Measurements from ENCODE around the gene CMTM6.
"Not testable (repeated sequence)": the region's sequence is repeated elsewhere in the genome, so short reads cannot be mapped to it uniquely, and the experiment has no call there.

CMTM6 gene

GRCh38 chr3:32467333-32468070 is 35.1 kb downstream of the CMTM6 start:
- DNase-seq (ENCODE audit: low spot score): peak; percentile 35

DNA sequence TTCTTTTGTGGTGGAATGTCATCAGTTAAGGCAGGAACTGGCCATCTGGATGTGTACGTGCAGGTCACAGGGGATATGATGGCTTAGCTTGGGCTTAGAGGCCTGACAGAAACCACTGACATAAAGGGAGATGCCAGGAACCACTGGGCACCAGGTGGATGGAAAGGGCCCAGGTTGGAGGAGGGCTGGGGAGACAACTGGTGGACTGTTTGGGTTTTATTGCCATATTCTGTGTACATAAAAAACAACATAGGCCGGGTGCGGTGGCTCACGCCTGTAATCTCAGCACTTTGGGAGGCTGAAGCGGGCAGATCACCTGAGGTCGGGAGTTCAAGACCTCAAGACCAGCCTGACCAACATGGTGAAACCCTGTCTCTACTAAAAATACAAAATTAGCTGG is 35.8 kb downstream of the CMTM6 start:
- DNase-seq (ENCODE audit: low spot score): not testable (repeated sequence)

DNA sequence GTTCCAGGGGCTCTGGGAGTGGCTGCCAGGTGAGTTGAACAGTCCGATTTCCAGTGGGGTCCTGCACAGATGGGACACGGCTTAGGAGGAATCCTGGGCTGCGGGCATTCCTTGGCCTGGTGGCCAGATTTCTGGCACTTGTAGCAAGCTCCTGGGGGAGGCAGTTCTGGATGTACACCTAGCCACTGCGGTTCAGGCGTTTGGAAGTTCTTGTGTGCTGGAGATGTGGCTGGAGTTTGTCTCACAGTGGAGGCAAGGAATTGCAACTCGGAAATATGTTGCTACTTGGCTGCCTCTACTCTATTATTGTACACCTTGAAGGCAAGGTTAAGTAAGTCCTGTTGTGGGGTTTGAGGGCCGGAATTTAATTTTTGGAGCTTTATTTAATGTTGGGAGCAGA is 37.9 kb downstream of the CMTM6 start:
- DNase-seq (ENCODE audit: low spot score): not testable (repeated sequence)

GRCh38 chr3:32463415-32463814 is 39.2 kb downstream of the CMTM6 start:
- DNase-seq (ENCODE audit: low spot score): not testable (repeated sequence)

DNA sequence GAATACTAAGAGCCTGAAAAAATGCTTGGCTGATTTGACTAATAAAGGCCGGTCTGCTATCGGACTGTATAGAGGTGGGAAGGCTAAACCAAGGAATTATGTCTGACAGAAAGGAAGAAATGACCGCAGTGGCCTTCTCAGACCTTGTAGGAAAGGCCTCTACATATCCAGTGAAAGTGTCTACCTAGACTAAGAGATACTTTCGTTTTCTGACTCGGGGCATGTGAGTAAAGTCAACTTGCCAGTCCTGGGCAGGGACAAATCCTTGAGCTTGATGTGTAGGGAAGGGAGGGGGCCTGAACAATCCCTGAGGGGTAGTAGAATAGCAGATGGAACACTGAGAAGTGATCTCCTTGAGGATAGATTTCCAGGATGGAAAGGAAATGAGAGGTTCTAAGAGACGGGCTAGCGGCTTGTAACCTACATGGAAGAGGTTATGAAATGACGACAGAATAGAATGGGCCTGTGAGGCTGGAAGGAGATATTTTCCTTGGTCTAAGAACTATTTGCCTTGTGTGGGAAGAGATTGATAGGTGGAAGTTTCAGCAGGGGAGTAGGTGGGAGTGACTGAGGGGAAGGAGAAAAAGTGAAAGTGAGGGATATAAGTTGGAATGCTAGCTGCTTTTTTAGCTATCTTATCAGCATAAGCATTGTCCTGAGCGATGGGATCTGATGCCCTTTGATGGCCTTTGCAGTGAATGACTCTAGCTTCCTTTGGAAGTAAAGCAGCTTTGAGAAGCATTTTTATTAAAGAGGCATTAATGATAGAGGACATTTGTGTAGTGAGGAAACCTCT is 40.3 kb downstream of the CMTM6 start:
- not testable (repeated sequence) for DNase-seq (ENCODE audit: low spot score)

DNA sequence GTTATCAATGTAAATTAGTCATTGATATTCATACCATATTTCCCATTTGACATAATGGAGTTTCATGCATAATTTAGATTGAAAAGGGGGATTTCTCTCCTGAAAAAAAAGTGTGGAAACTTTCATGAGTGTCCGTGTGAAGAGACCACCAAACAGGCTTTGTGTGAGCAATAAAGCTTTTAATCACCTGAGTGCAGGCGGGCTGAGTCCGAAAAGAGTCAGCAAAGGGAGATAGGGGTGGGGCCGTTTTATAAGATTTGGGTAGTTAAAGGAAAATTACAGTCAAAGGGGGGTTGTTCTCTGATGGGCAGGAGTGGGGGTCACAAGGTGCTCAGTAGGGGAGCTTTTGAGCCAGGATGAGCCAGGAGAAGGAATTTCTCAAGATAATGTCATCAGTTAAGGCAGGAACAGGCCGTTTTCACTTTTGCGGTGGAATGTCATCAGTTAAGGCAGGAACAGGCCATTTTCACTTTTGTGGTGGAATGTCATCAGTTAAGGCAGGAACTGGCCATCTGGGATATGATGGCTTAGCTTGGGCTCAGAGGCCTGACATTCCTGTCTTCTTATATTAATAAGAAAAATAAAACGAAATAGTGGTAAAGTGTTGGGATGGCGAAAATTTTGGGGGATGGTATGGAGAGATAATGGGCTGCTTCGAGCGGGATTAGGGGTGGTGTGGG is 41.7 kb downstream of the CMTM6 start:
- not testable (repeated sequence) for DNase-seq (ENCODE audit: low spot score)

- no peak for DNase-seq (ENCODE audit: low spot score)
These were observed 42.5 kb downstream of the CMTM6 start for GRCh38 chr3:32460031-32460749.

DNA sequence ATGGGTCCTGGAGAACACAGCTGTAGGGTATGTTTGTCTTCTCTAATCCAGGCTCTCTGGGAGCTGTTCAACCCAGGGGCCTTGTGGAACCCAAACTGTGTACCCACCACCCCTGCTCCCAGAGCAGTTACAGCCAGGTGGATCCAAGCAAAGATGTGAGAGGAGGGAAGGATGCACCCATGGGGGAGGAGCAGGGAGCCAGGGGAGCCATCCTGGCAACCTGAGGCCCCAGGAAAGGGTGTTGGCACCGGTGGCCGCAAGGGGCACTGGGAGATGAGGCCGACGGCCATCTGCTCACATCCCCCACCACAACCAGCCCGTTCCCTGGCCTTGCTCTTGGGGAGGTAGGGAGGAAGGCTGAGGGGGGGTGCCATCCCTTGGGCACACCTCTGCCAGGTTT is 43.2 kb downstream of the CMTM6 start:
- DNase-seq (ENCODE audit: low spot score): no peak

DNA sequence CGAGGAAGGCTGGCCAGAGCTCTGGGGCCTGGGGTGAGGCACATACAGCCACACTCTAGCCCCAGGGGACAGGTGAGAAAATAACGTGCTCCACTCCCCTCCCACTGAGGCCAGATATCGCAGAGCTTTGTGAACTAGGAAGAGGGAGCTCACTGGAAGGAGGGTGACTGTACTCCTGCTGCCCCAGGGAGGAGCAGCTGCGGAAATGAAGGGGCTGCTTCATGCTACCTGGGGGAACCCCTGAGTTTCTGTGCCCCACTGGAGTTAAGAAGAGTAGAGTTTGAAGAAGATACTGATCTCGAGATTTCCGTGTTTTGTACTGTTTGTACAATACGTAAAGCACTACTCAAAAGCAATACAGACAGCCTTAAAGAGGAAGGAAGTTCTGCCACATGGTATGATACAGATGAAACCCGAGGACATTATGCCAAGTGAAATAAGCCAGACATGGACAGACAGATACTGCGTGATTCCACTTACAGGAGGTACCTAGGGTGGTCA is 44.6 kb downstream of the CMTM6 start:
- no peak for DNase-seq (ENCODE audit: low spot score)

GRCh38 chr3:32456429-32457130 is 46.1 kb downstream of the CMTM6 start:
- no peak for DNase-seq (ENCODE audit: low spot score)

DNA sequence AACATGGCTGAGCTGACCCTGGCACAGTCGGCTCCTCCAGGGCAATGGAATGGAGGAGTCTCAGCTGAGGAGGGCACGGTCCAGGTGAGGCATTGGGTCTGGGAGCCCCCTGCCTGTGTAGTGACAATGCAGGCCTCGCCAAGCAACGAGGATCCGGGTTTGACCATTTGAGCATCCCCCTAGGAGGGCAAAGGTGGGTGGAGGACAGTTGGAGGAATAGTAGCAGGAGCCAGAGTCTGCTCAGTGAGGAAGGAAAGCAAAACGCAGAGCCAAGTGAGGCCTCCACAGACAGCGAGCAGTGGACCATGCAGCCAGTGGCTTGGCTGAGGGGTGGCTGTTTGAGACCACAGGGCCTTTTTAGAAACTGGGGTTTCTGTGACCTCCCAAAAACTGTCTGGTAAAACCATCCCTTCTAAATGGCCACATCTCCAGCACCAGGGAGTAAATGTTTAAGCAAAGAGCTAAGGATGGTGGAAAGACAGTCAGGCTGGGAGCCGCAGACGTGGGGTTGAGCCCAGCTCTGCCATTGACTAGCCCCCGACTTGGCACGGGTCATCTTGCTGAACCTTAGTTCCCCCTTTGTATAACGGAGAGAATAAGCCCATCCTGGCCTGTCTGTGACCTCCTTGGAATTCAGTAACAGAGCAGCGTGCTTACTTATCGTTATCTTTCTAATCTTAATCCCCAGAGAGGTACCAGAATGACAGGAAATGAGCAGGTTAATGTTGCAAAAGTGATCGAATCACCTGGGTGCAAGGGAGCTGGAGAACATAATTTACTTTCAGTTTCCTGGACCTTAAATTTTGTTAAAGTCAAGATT is 46.8 kb downstream of the CMTM6 start:
- peak; percentile 25 for DNase-seq (ENCODE audit: low spot score)

- no peak for DNase-seq (ENCODE audit: low spot score)
These were observed 47.7 kb downstream of the CMTM6 start for GRCh38 chr3:32454731-32455608.

DNA sequence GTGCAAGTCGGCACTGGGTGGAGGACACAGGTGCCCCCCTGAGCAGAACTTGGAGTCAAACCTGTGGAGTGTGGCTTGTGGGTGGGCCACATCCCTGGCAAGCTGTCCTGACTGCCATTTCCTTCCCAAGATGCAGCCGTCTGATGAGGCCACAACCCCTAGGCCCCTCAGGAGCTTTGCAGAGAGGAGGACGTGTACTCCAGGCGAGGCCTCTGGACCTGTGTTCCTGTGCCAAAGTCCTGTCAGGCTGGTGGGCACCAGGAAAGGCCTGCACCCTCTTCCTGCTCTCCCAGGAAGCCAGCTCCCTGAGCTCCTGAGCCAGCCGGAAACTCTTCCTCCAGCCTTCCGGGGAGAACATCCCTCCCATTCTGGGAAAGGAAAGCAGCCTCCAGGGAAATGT is 48.5 kb downstream of the CMTM6 start:
- no peak for DNase-seq (ENCODE audit: low spot score)

DNA sequence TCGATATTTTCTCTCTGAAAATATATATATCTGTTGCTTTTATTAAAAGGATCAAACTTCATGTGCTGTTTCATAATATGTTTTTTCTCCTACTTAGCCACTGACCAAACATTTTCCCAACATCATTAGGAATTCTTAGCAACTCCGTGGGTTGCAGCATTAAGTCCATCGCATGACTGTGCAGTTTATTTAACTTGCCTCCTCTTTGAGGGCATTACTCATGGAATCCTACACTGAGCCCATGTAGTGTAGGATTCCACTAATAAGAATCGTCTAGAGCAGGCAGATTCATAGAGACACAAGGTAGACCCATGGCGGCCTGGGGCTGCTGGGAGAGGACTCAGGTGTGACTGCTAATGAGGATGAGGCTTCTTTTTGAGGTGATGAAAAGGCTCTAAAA is 49.3 kb downstream of the CMTM6 start:
- no peak for DNase-seq (ENCODE audit: low spot score)

GRCh38 chr3:32452009-32452408 is 50.6 kb downstream of the CMTM6 start:
- DNase-seq (ENCODE audit: low spot score): no peak

- DNase-seq (ENCODE audit: low spot score): no peak
These were observed 51.5 kb downstream of the CMTM6 start for GRCh38 chr3:32450992-32451659.

- no peak for DNase-seq (ENCODE audit: low spot score)
These were observed 52.2 kb downstream of the CMTM6 start for GRCh38 chr3:32450426-32450825.

- DNase-seq (ENCODE audit: low spot score): no peak
These were observed 53.0 kb downstream of the CMTM6 start for GRCh38 chr3:32449691-32450090.
